ENCODE measurements around the gene ZNF879.
A peak's percentile ranks its signal among the peaks of the same experiment; 100 is the strongest.

The ZNF879 gene

DNA sequence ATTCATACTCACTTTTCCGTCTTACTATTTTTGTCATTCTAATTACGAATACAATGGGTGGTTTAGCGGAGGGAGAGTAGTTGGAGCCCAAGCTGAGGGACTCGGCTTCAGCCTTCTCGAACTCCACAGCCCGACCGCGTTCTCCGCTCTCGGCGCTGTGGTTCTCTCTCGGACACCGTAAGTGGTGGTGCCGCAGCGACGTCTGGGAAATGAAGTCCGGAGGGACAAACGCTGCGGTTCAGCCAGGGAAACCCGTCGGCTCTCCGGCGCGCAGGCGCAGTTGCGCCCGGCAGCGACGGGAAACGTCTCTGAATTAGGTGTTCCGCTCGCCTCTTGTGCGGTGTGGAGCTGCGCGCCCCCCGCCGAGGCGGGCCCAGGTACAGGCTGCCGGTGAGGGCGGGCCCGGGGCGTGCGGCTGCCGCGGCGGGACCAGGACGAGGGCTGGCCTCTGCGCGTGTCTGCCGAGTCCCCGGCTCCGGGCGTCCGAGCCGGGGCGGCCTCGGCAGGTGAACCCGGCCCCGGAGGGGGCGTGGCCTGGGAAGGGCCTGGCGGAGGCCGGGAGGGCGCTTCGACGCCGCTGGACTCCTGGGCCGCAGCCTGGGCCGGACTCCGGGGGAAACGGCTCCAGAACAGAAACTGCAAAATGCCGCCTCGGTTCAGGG is at the start of gene ZNF879:
ZNF879 (plus strand) TSS at position 277 of the 662 bp plus-strand sequence. CDS start 1,201 bp downstream, outside the sequence.
- DNase-seq (ENCODE audit: low read depth) = peak; percentile 39

GRCh38 chr5:178981381-178981780 is 42.2 kb upstream of the ZNF879 start:
- no peak for DNase-seq (ENCODE audit: low read depth)

GRCh38 chr5:178982941-178983340 is 40.7 kb upstream of the ZNF879 start:
- DNase-seq (ENCODE audit: low read depth) = no peak

GRCh38 chr5:178983728-178984127 is 39.9 kb upstream of the ZNF879 start:
- DNase-seq (ENCODE audit: low read depth) = no peak

DNA sequence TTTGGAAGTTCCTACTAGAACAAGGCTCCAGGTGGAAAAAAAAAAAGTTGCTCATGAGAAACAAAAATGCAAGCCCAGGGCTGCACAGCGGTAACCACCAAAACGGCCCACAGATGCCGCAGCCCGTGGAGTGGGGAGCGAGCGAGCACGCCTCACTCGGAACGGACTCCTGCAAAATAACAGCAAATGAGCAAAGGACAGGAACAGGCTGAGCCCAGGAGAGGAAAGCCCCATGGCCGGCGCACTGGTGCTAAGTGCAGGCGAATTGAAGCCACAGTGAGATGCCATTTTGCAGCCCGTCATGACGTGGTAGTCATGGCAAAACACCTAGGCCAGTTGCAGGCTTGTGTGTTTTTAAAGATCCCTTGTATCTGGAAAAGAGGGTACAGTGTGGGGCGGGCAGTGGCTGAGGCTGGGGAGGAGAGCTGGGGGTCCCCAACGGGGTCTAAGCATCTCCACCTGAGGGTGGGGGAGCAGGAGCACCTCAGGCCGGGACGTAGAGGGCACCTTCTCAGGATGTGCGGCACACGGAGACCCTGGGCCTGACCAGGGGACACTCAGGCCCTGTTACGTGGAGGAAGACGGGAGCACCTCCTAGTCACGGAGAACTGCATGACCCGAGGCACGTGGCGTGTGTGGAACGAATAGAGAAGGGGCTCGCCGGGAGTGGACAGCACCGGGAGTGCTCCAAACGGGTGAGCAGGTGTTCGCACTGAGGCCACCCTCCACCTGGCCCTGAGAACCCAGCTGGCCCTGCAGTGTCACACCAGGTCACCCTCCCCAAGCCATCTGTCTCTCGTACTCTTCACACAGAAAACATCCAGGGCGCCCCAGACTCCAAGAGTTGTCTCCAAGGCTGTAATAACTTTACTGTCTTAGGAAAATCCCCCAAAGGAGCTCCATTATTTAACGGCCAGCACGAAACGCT is 39.2 kb upstream of the ZNF879 start:
- DNase-seq (ENCODE audit: low read depth) = no peak

- no peak for DNase-seq (ENCODE audit: low read depth)
Observed at GRCh38 chr5:178986326-178986960, 37.2 kb upstream of the ZNF879 start.

GRCh38 chr5:178988436-178989220 is 35.0 kb upstream of the ZNF879 start:
- DNase-seq (ENCODE audit: low read depth) = no peak

DNA sequence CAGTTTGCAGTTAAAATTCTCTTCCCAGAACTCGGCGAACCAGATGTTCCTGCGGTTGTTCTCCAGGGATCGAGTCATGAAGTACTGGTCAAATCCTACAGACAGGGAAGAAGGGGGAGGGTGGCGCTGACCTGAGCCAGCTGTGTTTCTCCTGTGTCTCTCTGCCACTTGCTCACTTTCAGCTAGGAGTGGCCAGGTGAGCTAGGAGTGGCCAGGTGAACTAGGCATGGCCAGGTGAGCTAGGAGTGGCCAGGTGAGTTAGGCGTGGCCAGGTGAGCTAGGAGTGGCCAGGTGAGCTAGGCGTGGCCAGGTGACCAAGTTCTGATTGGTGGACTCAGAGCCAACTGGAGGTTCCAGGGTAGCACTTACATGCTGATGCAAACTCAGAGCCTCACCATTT is 34.3 kb upstream of the ZNF879 start:
- DNase-seq (ENCODE audit: low read depth) = no peak

- no peak for DNase-seq (ENCODE audit: low read depth)
Observed at GRCh38 chr5:178990491-178990890, 33.1 kb upstream of the ZNF879 start.

DNA sequence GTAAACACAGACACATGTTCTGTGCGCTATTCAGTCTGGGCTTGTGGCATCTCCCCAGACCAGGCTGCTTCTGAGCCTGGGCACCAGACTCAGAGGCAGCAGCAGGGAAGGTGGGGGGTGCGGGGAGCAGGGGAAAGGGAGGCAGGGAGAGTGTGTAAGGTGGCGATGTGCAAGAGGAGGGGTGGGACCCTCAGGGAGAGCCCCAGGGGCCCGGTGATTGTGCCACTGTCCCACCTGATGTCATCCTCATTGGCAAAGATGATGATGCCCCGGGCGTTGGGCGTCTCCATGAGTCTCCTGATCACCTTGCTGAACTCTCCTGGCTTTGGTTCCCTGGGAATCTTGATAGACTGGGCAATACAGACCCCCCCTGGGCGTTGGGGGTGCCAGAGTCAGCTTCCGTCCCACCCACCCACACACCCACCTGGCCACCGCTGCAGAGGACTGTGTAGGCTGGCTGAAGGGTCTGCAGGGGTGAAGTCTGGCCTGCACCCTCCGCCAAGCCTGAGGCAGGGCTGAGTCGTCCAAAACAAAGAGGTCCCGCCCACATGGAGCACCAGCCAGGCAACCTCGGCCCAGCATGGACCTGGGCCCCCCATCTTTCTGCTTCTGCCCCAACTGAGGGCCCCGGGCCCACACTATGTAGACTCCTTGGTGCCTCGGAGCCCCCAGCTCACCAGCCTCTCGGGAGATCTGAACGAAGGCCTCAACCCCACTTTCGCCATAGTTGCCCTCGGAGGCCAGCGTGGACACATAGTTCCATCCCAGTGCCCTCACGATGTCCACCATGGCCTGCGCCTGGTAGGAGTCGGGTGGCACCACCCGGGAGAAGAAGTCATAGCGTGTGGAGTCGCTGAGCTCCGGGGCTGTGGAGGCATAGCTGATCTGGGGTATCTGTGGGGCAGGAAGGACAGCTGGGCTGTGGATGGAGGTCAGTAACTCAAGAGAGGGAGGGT is 32.1 kb upstream of the ZNF879 start:
- DNase-seq (ENCODE audit: low read depth) = no peak

GRCh38 chr5:178992291-178992895 is 31.2 kb upstream of the ZNF879 start:
- no peak for DNase-seq (ENCODE audit: low read depth)

DNA sequence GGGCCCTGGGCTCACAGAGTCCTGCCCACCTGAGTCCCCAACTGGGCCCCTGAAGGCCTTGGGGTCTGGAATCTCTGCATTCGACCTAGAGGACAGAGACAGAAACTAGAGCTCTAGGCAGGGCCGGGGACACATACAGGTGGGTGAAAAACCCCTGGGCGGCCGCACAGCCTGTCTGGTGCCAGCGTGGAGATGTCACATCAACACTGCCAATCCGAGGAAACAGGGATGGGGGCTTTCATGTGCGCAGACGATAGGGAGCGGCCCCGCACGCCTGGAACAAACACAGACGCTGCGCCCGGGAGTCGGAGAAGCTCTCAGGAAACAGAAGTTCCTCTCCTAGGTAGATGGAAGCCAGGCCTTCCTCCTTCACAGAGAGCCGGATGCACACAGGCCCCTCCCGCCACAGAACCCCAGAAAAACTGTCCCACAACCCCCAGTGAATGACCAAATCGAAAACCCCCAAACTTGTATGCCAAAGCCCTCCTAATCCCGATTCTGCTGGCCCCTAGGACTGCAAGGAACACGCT is 30.3 kb upstream of the ZNF879 start:
- DNase-seq (ENCODE audit: low read depth) = no peak

DNA sequence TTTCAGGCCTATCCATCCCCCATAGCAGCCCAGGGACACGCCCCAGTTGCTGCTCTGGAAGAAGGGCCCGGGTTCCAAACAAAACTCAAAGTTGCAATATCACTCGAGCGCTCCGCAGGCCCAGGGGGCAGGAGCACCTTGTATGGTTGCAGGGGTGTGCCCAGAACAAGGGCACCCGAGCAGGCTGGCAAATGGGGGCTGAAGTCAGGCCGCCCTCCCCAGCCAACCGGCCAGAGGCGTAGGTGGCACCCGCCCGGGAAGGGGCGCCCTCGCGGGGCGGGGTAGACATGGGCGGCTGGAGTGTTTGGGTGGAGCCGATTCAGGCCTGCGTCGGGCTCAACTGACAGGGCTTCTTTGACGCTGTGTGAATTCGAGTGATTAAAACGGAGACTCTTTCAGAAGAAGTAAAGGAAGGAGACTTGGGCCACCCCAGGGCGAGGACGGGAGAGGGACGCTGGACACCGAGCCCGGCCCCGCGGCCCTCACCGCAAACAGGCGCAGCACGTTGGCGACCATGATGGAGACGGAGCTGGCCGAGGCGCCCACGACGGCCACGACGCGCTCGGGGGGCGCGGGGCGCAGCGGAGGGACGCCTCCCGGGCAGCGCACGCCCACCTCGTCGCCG is 29.5 kb upstream of the ZNF879 start:
- no peak for DNase-seq (ENCODE audit: low read depth)

GRCh38 chr5:178994580-178995340 is 28.8 kb upstream of the ZNF879 start, which contains the start of gene GRM6:
Gene GRM6, minus strand, starts transcription at chr5:178995320. Its CDS starts 376 bp downstream, at chr5:178994944.
- no peak for DNase-seq (ENCODE audit: low read depth)

DNA sequence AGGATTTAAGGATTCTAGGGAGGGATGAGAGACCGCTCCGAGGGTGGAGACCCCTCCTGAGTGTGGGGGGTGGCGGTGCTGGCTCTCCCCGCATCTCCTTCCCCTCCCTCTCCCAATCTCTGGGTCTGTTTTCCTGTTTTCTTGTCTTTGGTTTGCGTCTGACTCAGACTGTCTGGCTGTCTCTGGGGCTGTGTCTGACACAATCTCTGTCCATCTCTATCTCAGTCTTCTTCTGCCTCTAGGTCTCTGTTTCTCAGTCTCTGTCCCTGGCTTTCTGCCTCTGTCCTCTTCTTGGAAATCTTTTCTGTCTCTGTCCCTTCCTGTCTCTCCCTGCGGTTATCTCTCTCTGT is 28.3 kb upstream of the ZNF879 start:
- DNase-seq (ENCODE audit: low read depth) = no peak

GRCh38 chr5:178996156-178996555 is 27.4 kb upstream of the ZNF879 start:
- DNase-seq (ENCODE audit: low read depth) = no peak

- no peak for DNase-seq (ENCODE audit: low read depth)
Observed at GRCh38 chr5:178997191-178997590, 26.4 kb upstream of the ZNF879 start.

GRCh38 chr5:178998441-178998840 is 25.2 kb upstream of the ZNF879 start:
- DNase-seq (ENCODE audit: low read depth) = no peak

GRCh38 chr5:179006564-179006963 is 17.0 kb upstream of the ZNF879 start:
- DNase-seq (ENCODE audit: low read depth) = no peak

Data from HS-27A (cell line).